Astrocyte (in vitro differentiated cells and primary cell): ENCODE data around the gene SATB2.

ENCODE experiments used
- CTCF ChIP-seq: IDR thresholded peaks from 2 replicates; pipeline ENCODE4 v1.5.1; 2011; ENCODE audit warnings: low read depth, mild to moderate bottlenecking, inconsistent platforms, low read length, moderate library complexity; ENCODE audit not compliant: insufficient read depth
- EZH2 ChIP-seq: IDR thresholded peaks from 2 replicates; pipeline ENCODE4 v1.6.1; 2012; ENCODE audit warnings: mild to moderate bottlenecking, low read length, inconsistent platforms; ENCODE audit not compliant: insufficient read depth

GRCh38 chr2:199308567-199308966, 149.2 kb downstream of the SATB2 start:
- no peak for TF ChIP-seq CTCF
- TF ChIP-seq EZH2 = no peak
